ENCODE measurements around the gene ERP27. TPM values are rescaled to one million over a fixed set of nuclear protein-coding genes. Genes with fewer than 3 reads are reported as not detected.

The ERP27 gene
- total RNA-seq, 1 donor from 2014 or later, result 5.4 TPM

- intact Hi-C loops (cut with micrococcal nuclease), result loop anchor here (5.0 to 10.0 kb wide), 3 partner anchors 564 to 764 kb away; no protein-coding TSS in a partner anchor
- ATAC-seq (ENCODE audit: low read depth) (no peak), DNase-seq (no peak)
- peaks cover 85% of the 10 kb centered on the region for H3K4me1 Mint-ChIP-seq
- CTCF ChIA-PET, result interaction anchor here (1.3 to 1.8 kb wide), 2 partner anchors 21 to 36 kb away, joined by 5 to 6 read pairs; partner anchors contain the start of gene ERP27
- H3K36me3 Mint-ChIP-seq (ENCODE audit: low read depth), result peaks cover 48% of the 10 kb centered on the region
- no peaks in the 10 kb centered on the region for H3K27me3 Mint-ChIP-seq
- POLR2A ChIA-PET, result interaction anchor here (0.6 to 7.2 kb wide), 10 partner anchors 11 to 187 kb away, joined by 3 to 98 read pairs (median 6); partner anchors contain the start of genes C12orf60, ERP27 and WBP11
- H3K27ac Mint-ChIP-seq, result peak overlapping the region; percentile 98
- TF ChIP-seq, protein P1, sequence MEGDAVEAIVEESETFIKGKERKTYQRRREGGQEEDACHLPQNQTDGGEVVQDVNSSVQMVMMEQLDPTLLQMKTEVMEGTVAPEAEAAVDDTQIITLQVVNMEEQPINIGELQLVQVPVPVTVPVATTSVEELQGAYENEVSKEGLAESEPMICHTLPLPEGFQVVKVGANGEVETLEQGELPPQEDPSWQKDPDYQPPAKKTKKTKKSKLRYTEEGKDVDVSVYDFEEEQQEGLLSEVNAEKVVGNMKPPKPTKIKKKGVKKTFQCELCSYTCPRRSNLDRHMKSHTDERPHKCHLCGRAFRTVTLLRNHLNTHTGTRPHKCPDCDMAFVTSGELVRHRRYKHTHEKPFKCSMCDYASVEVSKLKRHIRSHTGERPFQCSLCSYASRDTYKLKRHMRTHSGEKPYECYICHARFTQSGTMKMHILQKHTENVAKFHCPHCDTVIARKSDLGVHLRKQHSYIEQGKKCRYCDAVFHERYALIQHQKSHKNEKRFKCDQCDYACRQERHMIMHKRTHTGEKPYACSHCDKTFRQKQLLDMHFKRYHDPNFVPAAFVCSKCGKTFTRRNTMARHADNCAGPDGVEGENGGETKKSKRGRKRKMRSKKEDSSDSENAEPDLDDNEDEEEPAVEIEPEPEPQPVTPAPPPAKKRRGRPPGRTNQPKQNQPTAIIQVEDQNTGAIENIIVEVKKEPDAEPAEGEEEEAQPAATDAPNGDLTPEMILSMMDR (IDR thresholded peaks at IDR 0.05), result no peak
- peak overlapping the region; percentile 96 for H3K4me3 Mint-ChIP-seq
- no peaks in the 10 kb centered on the region for H3K9me3 Mint-ChIP-seq
Measured at GRCh38 chr12:14959126-14959440, 20.7 kb upstream of the ERP27 start.

- DNase-seq (no peak), ATAC-seq (ENCODE audit: low read depth) (no peak)
- ChIA-PET CTCF (interaction anchor here (1.3 to 1.8 kb wide), 2 partner anchors 20 to 37 kb away, joined by 5 to 6 read pairs; partner anchors contain the start of gene ERP27), POLR2A (interaction anchor here (0.6 to 7.2 kb wide), 9 partner anchors 11 to 186 kb away, joined by 3 to 98 read pairs (median 10); partner anchors contain the start of genes C12orf60, ERP27 and WBP11)
- Mint-ChIP-seq H3K4me1 (peaks cover 86% of the 10 kb centered on the region), H3K4me3 (peak overlapping the region; percentile 96), H3K36me3 (ENCODE audit: low read depth) (peaks cover 48% of the 10 kb centered on the region), H3K27ac (peak overlapping the region; percentile 98), H3K9me3 (no peaks in the 10 kb centered on the region), H3K27me3 (no peaks in the 10 kb centered on the region)
- TF ChIP-seq, protein P1 (IDR thresholded peaks at IDR 0.05), result no peak
- intact Hi-C loops (cut with micrococcal nuclease), result loop anchor here (5.0 to 10.0 kb wide), 3 partner anchors 564 to 764 kb away; no protein-coding TSS in a partner anchor
Measured at GRCh38 chr12:14958361-14959125, 20.2 kb upstream of the ERP27 start.

DNA sequence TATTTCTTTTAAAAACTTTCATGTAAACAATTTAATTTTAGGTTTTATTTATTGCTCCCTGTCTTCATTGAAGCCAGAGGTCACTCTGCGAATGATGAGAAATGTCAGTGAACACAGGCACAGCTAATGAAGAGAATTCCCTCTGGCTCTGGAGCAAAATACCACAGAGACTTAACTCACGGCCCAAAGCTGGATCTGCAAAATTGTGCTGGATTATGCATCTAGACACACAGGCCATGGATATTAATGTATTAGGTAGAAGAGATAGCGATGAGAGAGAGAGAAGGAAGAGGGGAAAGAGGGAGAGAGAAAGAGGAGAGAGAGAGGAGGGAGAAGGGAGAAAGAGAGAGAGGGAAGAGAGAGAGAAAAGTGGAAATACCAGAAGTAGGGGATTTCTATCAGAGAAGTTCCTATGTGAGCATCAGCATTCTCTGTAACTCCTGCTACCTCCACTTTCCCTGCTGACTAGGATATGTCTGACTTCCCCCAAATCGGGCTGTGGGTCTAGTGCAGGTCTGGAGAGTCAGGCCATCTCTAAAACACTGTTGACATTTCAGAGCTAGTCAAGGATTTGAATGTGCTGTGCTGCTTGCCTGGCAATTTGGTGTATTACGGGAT, 19.3 kb upstream of the ERP27 start:
- intact Hi-C loops (cut with micrococcal nuclease), result loop anchor here (2.0 to 10.0 kb wide), 5 partner anchors 563 to 1857 kb away; no protein-coding TSS in a partner anchor
- Mint-ChIP-seq H3K9me3 (no peaks in the 10 kb centered on the region), H3K4me1 (peaks cover 88% of the 10 kb centered on the region), H3K4me3 (peak overlapping the region; percentile 96), H3K27ac (peak overlapping the region; percentile 98), H3K36me3 (ENCODE audit: low read depth) (peaks cover 52% of the 10 kb centered on the region), H3K27me3 (no peaks in the 10 kb centered on the region)
- TF ChIP-seq, protein P1 (IDR thresholded peaks at IDR 0.05), result no peak
- ChIA-PET POLR2A (interaction anchor here (0.7 to 7.2 kb wide), 7 partner anchors 10 to 185 kb away, joined by 3 to 98 read pairs (median 10); partner anchors contain the start of genes C12orf60, ERP27 and WBP11), CTCF (no interaction called here)
- ATAC-seq (ENCODE audit: low read depth) (no peak), DNase-seq (no peak)

DNA sequence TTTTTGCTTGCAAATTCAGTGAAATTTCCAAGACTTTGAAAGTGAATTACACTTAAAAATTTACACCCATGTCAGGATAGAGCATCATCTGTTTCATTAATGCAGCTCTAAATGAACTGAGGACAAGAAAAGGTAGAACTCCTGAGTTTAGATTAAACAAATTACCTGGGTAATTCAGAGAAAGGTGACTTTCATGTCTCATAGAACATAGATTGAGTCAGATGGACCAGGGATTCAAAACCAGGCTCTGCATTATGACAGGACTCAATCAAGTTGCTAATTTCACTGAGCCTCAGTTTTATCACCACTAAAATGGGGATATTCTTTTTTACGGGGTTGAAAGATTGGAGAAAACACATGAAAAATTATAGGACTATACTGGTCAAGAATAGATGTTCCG, 18.6 kb upstream of the ERP27 start:
- Mint-ChIP-seq H3K27me3 (no peaks in the 10 kb centered on the region), H3K9me3 (no peaks in the 10 kb centered on the region), H3K4me3 (peak overlapping the region; percentile 58), H3K36me3 (ENCODE audit: low read depth) (peaks cover 58% of the 10 kb centered on the region), H3K27ac (peak overlapping the region; percentile 98), H3K4me1 (peaks cover 88% of the 10 kb centered on the region)
- ATAC-seq (ENCODE audit: low read depth) (no peak), DNase-seq (no peak)
- ChIA-PET POLR2A (interaction anchor here (0.6 to 7.2 kb wide), 13 partner anchors 9 to 591 kb away, joined by 3 to 98 read pairs (median 3); partner anchors contain the start of genes ATF7IP, C12orf60, ERP27 and WBP11), CTCF (interaction anchor here (1.8 kb wide), 1 partner anchor 39 kb away, joined by 9 read pairs; no protein-coding TSS in a partner anchor)
- TF ChIP-seq, protein P1 (IDR thresholded peaks at IDR 0.05), result no peak
- intact Hi-C loops (cut with micrococcal nuclease), result loop anchor here (1.0 to 10.0 kb wide), 6 partner anchors 9 to 1856 kb away; no protein-coding TSS in a partner anchor
